Myocyte (in vitro differentiated cells): ENCODE data around the gene DMD. TPM values are rescaled to one million over a fixed set of nuclear protein-coding genes. Genes with fewer than 3 reads are reported as not detected.
A peak's percentile ranks its signal among the peaks of the same experiment; 100 is the strongest.

Experiments used
- DNase-seq: peaks from one replicate; pipeline ENCODE4 v3.0.0-alpha.2; 2012; ENCODE audit warnings: low read depth
- total RNA-seq: library from RNA; depleted of rRNA; stranded (reverse); fragments of >200 nt; gene quantifications from 2 replicates; pipeline ENCODE4 v1.2.3, GENCODE V29; 2014

Gene DMD
- total RNA-seq, 1 donor from 2014 or later, result 123 TPM

- no peak for DNase-seq
These were observed 1834.8 kb downstream of the DMD start for GRCh38 chrX:31376408-31377022.

- DNase-seq, result no peak
These were observed 1836.6 kb downstream of the DMD start for GRCh38 chrX:31374786-31375185.

GRCh38 chrX:31371956-31372355 lies 1839.4 kb downstream of the DMD start:
- DNase-seq, result no peak

- DNase-seq, result no peak
These were observed 1843.5 kb downstream of the DMD start for GRCh38 chrX:31367816-31368215.

- DNase-seq, result no peak
These were observed 1845.3 kb downstream of the DMD start for GRCh38 chrX:31366041-31366440.

- no peak for DNase-seq
These were observed 1854.8 kb downstream of the DMD start for GRCh38 chrX:31356275-31357212.

GRCh38 chrX:31355206-31355955 lies 1856.0 kb downstream of the DMD start:
- no peak for DNase-seq

- DNase-seq, result peak; percentile 28
These were observed 1858.3 kb downstream of the DMD start for GRCh38 chrX:31353095-31353494.

GRCh38 chrX:31350808-31351074 lies 1860.6 kb downstream of the DMD start:
- DNase-seq, result no peak

- DNase-seq, result no peak
These were observed 1861.8 kb downstream of the DMD start for GRCh38 chrX:31349515-31349914.

- DNase-seq, result no peak
These were observed 1870.8 kb downstream of the DMD start for GRCh38 chrX:31340587-31340986.

GRCh38 chrX:31338991-31339350 lies 1872.4 kb downstream of the DMD start:
- no peak for DNase-seq

GRCh38 chrX:31337332-31337731 lies 1874.0 kb downstream of the DMD start:
- no peak for DNase-seq

GRCh38 chrX:31336419-31336818 lies 1874.9 kb downstream of the DMD start:
- no peak for DNase-seq

- DNase-seq, result no peak
These were observed 1876.4 kb downstream of the DMD start for GRCh38 chrX:31334997-31335396.

- DNase-seq, result peak; percentile 13
These were observed 1878.1 kb downstream of the DMD start for GRCh38 chrX:31333165-31333831.

GRCh38 chrX:31331928-31332327 lies 1879.4 kb downstream of the DMD start:
- DNase-seq, result no peak

- no peak for DNase-seq
These were observed 1880.3 kb downstream of the DMD start for GRCh38 chrX:31331015-31331414.

GRCh38 chrX:31329298-31329697 lies 1882.1 kb downstream of the DMD start:
- no peak for DNase-seq

GRCh38 chrX:31323658-31324057 lies 1887.7 kb downstream of the DMD start:
- no peak for DNase-seq

- no peak for DNase-seq
These were observed 1890.6 kb downstream of the DMD start for GRCh38 chrX:31320740-31321139.

GRCh38 chrX:31319586-31319985 lies 1891.8 kb downstream of the DMD start:
- DNase-seq, result no peak
